C1 segment of cervical spinal cord (tissue), 14 donors: ENCODE data around the gene TMEM238.
"Not testable (repeated sequence)": the region's sequence is repeated elsewhere in the genome, so short reads cannot be mapped to it uniquely, and the experiment has no call there.

ENCODE experiments used
- DNase-seq, 14 donors: peaks; one replicate each; lab custom pipeline; 2025; lab: John Stamatoyannopoulos, UW

TMEM238 gene

DNA sequence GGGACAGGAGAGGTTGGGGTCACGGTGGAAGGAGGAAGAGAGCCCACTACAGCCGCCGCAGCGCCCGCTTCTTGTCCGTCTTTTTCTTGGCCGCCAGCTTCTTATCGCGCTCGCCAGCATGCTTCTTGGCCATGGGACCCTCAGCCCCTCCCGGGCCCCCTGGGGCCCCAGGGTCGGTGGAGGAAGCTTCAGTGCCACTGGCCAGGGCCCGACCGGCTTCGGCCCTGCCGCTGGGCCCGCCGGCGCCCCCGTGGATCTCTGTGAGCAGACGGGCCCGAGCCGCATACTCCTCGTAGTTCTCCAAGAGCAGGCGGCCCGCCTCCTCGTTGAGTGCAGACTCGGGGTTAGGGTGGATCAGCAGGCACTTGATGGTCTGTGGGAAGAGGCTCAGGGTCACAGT is 17.3 kb upstream of the TMEM238 start:
- DNase-seq: not testable (repeated sequence)

DNA sequence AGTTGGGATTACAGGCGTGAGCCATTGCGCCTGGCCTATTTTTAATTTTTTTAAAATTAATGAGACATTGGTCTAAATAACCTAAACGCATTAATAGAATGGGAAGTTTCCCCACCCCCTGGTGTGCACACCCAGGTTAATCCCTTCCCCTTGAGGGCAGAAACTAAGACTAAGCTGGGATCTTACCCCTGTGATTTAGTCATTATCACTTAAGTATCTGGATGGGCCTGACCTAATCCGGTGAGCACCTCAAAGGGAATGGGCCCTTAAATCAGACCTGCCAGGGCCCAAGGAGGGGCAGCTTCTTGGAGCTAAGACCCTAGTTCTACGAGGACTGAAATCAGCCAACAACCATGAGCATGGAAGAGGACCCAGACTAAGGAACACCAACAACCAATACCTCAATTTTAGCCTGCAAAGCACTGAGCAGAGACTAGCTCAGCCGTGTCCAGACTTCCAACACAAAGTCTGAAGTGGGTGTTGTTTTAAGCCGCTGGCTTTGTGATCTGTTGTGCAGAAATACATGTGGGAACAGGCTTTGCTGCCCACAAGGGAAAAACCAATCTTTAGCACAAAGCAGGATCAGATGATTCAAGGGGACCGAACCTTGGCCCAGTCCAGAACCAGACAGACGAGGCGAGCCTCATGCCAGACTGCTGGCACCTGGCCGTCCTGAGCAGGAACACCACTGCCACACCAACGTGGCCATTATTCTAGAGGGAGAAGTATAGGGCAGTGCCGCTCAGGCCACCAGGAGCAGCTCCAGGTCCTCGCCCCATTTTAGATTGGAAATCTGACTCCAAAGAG is 16.4 kb upstream of the TMEM238 start:
- DNase-seq: no peak

DNA sequence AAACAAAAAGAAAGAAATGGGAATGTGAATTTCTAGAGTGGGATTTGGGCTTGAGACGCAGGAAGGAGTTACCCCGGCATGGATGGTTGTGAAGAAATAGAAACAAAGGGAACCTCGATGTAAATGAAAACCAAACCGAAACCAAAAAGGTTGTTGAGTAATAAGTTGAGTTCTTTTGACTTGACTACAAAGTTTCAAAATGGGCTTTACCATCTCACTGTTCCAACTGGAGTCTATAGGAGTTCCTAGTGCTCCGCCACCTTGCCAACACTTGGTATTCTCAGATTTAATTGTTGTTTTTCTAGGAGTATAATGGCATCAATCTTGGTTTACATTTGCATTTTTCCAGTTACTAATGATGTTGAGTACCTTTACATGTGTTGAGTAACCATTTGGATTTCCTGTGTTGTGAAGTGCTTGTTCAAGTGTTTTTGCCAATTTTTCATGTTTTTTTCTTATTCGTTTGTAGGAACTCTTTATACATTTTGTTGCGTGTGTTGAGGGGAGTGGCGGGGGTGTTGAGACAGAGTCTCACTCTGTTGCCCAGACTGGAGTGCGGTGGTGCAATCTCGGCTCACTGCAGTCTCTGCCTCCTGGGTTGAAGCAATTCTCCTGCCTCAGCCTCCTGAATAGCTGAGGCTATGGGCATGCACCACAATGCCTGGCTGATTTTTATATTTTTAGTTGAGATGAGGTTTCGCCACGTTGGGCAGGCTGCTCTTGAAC is 14.3 kb upstream of the TMEM238 start:
- DNase-seq: no peak

DNA sequence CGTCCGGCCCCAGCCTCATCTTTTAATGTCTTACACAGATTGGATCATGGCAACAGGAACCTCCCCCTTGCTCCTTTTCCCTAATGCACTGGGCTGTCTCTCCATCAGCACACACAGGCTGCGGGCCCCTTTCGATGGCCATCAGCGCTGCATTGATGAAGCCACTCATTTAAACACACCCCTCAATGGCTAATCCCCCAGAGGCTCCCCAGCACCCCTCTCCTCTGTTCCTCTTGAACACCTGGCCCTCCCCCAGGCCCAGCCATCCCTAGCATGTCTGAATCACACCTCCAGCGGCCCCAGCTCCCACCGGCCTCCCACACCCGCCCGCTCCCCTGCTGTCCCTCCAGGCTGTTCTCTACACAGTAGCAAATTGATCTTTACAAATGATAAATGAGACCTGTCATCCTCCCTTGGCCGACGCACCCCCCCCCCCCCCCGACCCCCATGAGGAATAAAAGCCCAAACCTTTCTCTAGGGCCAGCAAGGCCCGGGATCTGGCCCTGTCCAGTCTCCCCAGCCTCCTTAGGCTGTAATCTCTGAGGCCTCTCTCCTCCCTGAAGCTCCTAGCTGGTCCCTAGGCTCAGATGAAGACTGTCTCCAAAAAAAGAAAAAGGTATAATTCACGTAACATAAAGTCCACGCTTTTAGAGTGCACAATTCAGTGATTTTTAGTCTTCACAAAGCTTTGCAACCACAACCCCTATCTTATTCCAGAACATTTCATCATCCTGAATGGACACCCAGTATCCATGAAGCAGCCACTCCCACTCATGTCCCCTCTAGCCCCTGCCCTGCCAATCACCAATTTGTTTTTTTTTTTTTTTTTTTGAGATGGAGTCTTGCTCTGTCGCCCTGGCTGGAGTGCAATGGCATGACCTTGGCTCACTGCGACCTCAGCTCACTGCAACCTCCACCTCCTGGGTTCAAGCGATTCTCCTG is 9.0 kb upstream of the TMEM238 start:
- no peak for DNase-seq

DNA sequence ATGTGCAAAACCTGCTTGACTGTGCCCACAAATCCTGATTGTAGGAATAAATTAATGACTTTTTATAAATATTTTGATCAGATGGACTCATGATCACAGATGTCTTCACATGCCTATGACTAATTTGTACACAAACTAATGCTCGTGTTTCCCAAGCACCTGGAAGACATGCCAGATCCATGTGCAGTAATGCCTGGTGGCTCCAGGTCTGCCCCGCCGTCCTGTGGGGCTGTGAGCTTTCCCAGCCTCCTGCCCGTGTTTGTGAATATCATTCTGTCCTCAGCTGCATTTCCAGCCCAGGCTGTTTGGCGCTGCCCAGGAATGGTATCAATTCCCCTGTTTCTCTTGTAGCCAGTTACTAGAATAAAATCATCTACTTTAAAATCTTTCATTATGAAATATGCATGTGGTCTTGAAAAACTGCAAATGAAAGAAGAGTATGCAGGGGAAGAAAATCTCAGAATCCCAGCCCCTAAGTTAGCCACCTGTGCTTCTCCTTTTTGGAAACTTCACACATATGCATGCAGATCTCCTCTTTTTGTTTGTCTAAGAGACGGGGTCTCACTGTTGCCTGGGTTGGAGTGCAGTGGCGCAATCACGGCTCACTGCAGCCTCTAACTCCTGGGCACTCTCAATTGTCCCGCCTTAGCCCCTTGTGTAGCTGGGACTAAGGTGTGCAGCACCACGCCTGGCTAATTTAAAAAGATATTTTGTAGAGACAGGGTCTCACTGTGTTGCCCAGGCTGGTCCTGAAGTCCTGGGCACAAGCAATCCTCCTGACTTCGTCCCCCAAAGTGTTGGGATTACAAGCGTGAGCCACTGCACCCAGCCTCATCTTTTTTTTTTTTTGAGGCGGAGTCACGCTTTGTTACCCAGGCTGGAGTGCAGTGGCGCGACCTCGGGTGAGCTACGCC is 7.9 kb upstream of the TMEM238 start:
- DNase-seq: no peak

DNA sequence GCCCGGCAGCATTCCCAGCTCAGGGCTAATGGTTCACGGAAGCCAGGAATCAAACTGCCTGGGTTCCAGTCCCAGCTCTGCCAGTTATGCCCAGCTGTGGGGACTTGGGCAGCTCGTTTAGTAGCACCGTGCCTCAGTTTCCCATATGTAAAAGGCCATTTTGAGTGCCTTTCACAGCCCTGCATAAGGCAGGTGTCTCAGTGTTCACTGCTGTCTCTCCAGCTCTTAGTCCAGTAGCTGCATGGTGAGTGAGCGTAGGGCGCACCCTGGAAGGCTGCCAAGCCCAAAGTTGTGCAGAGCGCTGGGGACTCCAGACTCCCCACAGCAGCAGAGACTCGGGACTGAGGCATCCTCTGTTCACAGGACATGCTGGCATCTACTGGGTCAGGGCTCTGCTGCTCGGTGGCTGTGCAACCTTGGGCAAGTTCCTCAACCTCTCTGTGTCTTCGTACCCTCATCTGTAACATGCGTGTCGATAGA is 7.1 kb upstream of the TMEM238 start:
- no peak for DNase-seq

DNA sequence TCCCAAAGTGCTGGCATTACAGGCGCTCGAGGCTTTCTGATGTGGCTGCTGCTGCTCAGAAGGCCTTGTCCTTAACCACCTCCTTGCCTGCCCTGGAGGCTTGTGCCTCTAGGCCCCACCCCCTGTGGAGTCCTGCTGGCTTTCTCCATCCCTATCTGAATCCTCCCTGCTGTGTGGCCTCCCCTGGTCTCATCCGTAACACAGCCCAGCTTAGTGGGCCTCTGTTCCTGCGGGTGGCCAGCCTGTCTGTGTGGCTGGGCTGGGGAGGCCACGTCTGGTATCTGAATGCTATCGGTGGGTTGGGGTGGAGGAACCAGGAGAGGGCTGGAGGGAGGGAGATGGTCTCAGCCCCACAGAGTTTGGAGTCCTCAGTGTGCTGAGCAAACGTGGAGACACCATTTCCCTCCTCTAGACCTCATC is 6.4 kb upstream of the TMEM238 start:
- no peak for DNase-seq

DNA sequence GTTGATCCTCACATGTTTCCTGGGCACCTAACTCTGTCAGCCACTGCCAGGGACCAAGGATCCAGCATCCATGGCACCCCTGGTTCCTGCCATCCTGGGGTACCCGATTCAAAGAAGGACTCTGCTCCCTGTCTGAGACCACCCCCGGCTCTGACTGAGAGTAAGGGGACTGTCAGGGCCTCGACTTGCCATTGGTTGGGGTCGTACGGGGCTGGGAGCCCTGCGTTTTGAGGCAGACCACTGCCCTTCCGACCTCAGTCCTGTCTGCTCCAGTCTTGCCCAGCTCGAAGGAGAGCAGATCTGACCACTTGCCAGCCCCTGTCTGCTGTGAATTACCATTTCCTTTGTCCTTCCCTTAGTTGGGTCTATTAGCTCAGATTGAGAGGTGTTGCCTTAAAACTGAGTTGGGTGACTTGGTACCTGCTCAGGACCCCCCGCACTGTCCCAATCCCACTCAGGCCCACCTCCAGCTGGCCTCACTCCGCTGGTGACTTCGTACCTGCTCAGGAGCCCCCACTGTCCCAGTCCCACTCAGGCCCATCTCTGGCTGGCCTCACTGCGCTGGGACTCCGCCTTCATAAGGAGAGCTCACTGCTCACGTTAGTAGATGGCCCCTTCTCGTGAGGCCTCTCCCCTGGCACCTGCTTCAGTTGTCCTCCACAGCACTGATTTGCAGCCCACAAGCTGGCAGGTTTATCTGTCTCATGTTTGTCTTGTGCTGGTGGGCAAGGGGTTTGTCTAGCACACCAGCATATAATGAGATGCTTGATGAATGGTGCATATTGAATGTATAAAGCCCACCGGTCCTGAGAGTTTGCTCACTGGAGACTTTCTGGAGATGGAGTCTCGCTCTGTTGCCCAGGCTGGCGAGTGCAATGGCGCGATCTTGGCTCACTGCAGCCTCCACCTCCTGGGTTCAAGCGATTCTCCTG is 5.6 kb upstream of the TMEM238 start:
- no peak for DNase-seq

DNA sequence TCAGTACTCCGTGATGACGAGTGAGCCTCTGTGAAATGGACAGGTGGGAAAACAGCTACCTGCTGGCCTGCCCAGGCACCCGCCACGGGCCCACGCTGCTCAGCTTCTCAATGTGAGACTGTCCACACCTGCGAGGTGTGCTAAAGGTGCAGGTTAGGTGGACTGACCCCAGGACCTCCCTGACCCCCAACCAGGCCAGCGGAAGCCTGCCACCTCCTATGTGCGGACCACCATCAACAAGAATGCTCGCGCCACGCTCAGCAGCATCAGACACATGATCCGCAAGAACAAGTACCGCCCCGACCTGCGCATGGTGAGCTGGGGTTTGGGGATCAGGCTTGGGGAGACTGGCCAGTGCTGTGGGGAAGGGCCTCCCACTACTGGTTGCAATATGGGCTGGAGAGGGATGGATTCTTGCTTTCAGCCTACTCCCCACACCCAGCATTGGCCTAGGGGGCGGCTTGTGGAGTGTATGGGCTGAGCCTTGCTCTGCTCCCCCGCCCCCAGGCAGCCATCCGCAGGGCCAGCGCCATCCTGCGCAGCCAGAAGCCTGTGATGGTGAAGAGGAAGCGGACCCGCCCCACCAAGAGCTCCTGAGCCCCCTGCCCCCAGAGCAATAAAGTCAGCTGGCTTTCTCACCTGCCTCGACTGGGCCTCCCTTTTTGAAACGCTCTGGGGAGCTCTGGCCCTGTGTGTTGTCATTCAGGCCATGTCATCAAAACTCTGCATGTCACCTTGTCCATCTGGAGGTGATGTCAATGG is 3.8 kb upstream of the TMEM238 start:
- DNase-seq: no peak

DNA sequence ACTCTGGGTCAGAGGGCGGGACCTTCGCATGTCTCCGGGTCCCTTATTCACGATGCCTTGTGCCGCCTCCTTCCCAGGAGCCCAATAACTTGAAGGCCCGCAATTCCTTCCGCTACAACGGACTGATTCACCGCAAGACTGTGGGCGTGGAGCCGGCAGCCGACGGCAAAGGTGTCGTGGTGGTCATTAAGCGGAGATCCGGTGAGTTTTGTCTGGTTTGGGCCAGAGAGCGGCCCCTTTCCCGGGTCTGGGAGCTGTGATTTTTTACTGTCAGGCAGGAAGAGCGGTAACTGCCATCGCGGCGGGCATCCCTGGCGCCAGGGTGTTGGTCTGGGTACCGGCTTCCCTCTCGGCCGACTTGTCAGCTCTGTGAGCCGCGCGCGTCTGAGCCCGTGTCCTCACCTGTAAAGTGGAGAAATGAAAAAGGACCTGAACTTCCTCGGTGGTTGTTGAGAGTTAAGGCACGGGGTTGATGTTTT is 2.4 kb upstream of the TMEM238 start:
- DNase-seq: peak in 1 of 14 donors; percentile 34

DNA sequence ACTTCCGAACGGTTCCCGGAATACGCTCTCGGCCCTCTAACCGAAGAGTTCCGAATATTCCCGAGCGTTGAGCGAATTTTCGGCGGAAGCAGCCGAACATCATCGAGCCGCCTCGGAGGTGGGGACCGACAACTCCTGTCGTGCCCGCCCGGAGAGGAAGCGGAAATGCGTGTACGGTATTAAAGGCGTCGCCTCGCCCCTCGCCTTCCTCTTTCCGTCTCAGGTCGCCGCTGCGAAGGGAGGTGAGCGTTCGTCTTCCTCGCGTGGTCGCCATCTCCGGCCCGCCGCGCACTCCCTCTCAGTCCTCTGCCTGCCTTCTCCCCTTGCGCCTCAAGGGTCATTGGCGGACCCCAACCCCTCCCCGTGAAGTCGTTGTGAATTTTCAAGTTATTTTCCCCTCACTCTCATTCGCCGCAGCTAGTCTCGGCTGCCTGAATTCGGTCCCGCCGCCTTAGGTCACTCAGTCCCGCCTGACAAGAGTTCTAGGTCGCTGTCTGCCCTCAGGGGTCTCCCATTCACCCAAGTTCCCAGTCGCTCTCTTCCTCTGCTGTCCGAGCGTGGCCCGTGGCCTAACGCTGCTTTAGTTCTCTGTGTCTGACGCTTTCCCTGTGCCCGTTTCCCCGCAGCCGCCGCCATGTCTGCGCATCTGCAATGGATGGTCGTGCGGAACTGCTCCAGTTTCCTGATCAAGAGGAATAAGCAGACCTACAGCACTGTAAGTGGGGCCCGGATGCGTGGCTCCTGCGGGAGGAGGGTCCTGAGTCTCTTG is 1.8 kb upstream of the TMEM238 start, which contains the start of gene RPL28:
Gene RPL28, plus strand, starts transcription at position 209 of the 769 bp plus-strand sequence. Its CDS starts 426 bp downstream, at position 635.
- peak in 13 of 14 donors; percentile 33 to 98 (median 97) for DNase-seq

DNA sequence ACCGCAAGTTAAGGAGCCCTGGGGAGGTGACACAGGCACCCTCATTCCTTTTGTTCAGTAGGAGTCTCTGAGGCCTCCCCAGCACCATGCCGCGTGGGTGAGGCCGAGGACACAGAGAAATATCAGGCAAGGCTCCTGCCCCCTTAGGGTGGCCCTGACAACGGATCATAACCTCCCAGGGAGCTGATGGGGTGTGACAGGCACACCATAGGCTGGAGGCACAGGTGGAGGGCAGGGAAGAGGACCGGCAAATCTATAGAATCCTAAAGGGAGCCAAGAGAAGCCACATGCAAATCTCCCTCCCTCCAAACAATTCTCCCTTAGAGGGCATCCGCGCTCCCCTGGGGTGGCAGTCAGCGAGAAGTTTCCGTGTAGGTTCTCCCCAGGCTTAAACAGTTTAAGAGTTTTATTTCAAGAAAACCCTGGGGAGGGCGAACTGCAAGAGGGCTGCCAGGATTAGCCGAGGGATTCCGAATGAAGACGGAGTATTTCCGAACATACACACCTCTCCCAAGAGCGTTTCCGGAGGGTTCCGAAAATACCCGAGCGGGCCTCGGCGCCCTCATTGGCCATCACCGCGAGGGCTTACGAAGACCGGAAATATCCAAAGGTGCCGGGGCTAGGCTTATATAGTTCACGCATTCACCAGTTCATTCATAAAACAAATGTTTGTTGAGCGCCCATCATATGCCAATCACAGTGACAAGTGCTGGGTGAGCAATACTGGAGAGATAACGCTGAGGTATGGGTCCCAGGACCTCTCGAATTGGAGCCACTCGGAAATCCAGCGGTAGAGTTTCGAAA is 1.0 kb upstream of the TMEM238 start:
- peak; percentile 49 to 98 (median 94) for DNase-seq

DNA sequence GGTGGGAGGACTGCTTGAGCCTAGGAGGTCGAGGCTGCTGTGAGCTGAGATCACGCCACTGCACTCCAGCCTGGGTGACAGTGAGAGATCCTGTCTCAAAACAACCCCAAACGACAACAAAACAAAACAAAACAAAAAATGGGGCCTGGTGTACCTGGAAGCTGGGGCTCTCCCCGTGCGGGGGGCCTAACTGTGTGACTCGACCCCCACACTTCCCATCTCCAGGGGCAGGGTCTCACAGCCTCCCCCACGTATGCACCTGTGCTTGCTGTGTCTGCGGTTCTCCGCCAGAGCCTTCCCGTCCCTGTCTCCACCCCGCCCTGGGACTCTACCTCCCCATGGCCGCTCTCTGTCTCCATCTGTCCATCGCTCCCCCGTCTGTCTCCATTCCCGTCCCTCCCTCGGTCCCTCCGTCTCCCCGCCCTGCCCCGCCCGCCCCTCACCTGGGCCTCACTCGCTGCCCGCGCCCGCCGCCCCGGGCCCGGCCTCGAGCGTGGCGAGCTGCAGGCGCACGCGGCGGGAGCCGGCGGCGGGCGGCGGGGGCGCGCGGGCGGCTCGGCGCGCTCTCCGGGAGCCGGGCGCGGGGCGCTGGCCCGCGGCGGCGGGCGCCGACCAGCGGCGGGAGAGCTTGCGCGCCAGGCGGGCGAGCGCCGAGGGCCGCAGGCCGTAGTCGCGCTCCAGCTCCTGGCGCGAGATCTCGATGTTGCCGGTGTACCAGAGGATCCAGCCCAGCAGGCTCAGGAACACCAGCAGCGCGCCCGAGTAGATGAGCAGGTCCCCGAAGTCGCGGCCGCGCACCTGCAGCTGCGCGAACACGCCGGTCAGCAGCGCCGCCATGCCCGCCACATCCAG is 587 bp downstream of the TMEM238 start:
- DNase-seq: peak in 9 of 14 donors; percentile 6 to 54 (median 32)

DNA sequence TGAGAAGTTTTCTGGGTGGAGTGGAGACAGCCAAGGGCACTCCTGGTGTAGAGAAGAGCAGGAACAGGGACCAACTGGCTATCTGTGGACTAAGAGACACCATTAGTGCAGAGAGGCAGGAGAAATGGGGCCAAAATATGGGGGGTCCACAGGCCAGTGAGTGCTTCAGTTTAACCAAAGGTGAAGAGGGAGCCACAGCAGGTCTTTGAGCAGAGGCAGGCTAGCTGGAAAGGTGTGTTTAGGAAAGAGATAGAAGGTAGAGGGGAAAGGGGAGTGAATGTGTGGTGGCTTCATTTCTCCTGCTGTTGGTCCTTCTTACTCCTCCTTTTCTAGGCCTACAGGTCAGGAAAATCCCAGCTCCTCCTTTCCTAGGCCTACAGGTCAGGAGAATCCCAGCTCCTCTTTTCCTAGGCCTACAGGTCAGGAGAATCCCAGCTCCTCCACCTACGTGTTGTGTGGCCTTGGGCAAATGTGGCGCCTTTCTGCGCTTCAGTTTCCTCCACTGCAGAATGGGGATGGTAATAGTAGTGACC is 1.5 kb downstream of the TMEM238 start:
- no peak for DNase-seq

DNA sequence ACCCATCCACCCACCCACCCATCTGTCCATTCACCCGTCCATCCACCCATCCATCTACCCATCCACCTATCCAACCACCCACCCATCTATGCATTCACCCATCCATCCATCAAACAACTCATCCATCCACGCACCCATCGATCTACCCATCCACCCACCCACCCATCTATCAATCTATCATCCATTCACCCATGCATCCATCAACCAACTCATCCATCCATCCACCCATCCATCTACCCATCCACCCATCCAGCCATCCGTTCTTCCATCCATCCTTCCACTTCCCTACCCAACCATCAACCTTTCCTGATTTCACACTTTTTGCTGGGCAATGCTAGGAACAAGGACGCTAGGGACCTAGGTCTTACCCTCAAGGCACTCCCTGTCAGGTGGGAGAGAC is 2.1 kb downstream of the TMEM238 start:
- no peak for DNase-seq

DNA sequence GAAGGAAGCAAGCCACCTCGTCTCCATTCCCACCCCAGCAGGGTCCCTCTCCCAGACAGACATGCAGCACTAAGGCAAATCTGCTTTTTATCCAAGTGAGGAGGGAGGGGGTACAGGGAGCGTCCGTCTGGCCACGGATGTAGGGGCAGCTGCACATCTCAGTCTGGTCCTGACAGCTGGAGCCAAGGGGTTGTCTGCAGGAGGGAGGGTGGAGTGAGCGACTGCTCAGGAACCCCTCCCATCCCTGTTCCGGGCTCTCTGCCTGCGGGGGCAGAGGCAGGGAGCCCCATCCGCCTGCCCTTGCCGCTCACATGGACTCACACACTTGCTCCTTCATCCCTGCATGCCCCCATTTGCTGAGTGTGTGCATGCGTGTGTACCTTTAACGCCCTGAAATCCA is 4.9 kb downstream of the TMEM238 start:
- no peak for DNase-seq
